Right ventricle myocardium inferior (tissue), 1 donor: ENCODE data around the gene SLC17A9. TPM values are rescaled to one million over a fixed set of nuclear protein-coding genes. Genes with fewer than 3 reads are reported as not detected.

Experiments used
- ATAC-seq: fragments of 200-7000 bp; cut with Tn5 transposase; one replicate; pipeline ENCODE4 v1.9.1; 2020; ENCODE audit warnings: mild to moderate bottlenecking, moderate library complexity
- DNase-seq: peaks from one replicate; pipeline ENCODE4 v3.0.0; 2021; ENCODE audit errors: missing footprints
- intact Hi-C: fragments of 100-400 bp; cut with DNase I; formaldehyde crosslinking; loops from one replicate; pipeline ENCODE4 v1.11.0; 2022
- total RNA-seq: library from RNA; stranded (reverse); fragmentation: NEBNext Ultra II Directional; extraction: Animal tissue kit (Norgen Biotek cat#: 25700); gene quantifications from one replicate; pipeline ENCODE4 v1.2.1, GENCODE V29; 2021
- donor health status: DM: no; HTN: yes; CAD: no; lungs with severe emphysema.

Gene SLC17A9
- total RNA-seq, 1 donor from 2014 or later = 0.41 TPM

- DNase-seq (peak; percentile 47), ATAC-seq (no peak)
- intact Hi-C loops = no loop called here
These were observed 53.5 kb downstream of the SLC17A9 start for GRCh38 chr20:63005862-63006539.

- no peak for ATAC-seq
- intact Hi-C loops = no loop called here
These were observed 54.2 kb downstream of the SLC17A9 start, which contains the start of gene BHLHE23 for GRCh38 chr20:63006540-63007359. TSS of gene BHLHE23 (minus strand) at chr20:63006964. CDS start at chr20:63006774, 190 bp downstream.

GRCh38 chr20:63007360-63007645 lies 54.8 kb downstream of the SLC17A9 start:
- DNase-seq = no peak
- intact Hi-C loops = no loop called here
- ATAC-seq = no peak

More at GRCh38 chr20:63006540-63007359, 54.2 kb downstream of the SLC17A9 start, which contains the start of gene BHLHE23:
- peak; percentile 42 for DNase-seq

GRCh38 chr20:63007646-63008488 lies 55.4 kb downstream of the SLC17A9 start:
- ATAC-seq (no peak), DNase-seq (peak; percentile 37)
- intact Hi-C loops = loop anchor here (2.0 kb wide), 1 partner anchor 107 kb away; no protein-coding TSS in a partner anchor

- ATAC-seq (peak; percentile 5), DNase-seq (peak; percentile 40)
- intact Hi-C loops = loop anchor here (1.0 to 2.0 kb wide), 3 partner anchors 36 to 135 kb away; no protein-coding TSS in a partner anchor
These were observed 56.1 kb downstream of the SLC17A9 start for GRCh38 chr20:63008541-63009044.

GRCh38 chr20:63009045-63009961 lies 56.8 kb downstream of the SLC17A9 start:
- intact Hi-C loops = loop anchor here (1.0 to 2.0 kb wide), 3 partner anchors 37 to 136 kb away; no protein-coding TSS in a partner anchor
- DNase-seq (peak; percentile 88), ATAC-seq (peak; percentile 79)

GRCh38 chr20:63009988-63010769 lies 57.7 kb downstream of the SLC17A9 start:
- ATAC-seq (no peak), DNase-seq (no peak)
- intact Hi-C loops = loop anchor here (1.0 to 2.0 kb wide), 3 partner anchors 38 to 137 kb away; no protein-coding TSS in a partner anchor

GRCh38 chr20:63011798-63012197 lies 59.3 kb downstream of the SLC17A9 start:
- ATAC-seq = no peak
- intact Hi-C loops = no loop called here
- DNase-seq = no peak

GRCh38 chr20:63013207-63013606 lies 60.7 kb downstream of the SLC17A9 start:
- no peak for DNase-seq
- intact Hi-C loops = no loop called here

GRCh38 chr20:63014287-63014686 lies 61.8 kb downstream of the SLC17A9 start:
- DNase-seq = no peak
- ATAC-seq = no peak
- intact Hi-C loops = no loop called here

More at GRCh38 chr20:63013207-63013606, 60.7 kb downstream of the SLC17A9 start:
- ATAC-seq = no peak

- DNase-seq (no peak), ATAC-seq (no peak)
- intact Hi-C loops = no loop called here
These were observed 62.2 kb downstream of the SLC17A9 start for GRCh38 chr20:63014710-63015109.

GRCh38 chr20:63015147-63015661 lies 62.7 kb downstream of the SLC17A9 start:
- no peak for ATAC-seq
- DNase-seq = no peak
- intact Hi-C loops = no loop called here

- ATAC-seq = no peak
- DNase-seq = no peak
- intact Hi-C loops = no loop called here
These were observed 63.3 kb downstream of the SLC17A9 start for GRCh38 chr20:63015662-63016361.

GRCh38 chr20:63016514-63017075 lies 64.1 kb downstream of the SLC17A9 start:
- DNase-seq = no peak
- intact Hi-C loops = no loop called here
- no peak for ATAC-seq

- intact Hi-C loops = no loop called here
- ATAC-seq (no peak), DNase-seq (no peak)
These were observed 64.7 kb downstream of the SLC17A9 start for GRCh38 chr20:63017076-63017825.
